ENCODE results near the gene SELENBP1.

DNA sequence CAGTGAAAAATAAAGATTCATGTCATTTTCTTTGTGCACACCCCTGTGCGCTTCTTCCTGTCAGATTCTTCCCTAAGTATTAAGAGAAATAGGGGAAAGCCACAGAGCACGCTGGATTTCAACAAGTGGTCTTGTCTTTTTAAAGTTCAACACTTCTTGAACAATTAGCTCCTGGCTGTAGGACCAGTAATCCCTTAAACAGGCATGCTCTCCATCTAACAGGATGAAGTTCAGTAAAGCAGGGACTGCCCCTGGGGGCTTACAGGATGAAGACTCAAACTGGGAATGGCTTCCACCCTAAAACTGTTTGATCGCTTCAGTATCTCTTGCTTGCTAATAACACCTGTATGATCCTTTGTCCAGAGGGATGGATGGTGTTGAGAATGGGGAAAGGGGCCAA is 31.1 kb upstream of the SELENBP1 start:
- TF ChIP-seq EZH2 (IDR thresholded peaks at IDR 0.05) (no peak), POLR2AphosphoS5 (IDR thresholded peaks at IDR 0.05; ENCODE audit: borderline replicate concordance, low read depth, low read length) (no peak)

Data from SK-N-MC (cell line).